GM12801 (cell line): ENCODE measurements around the gene KIAA1210.

Experiments used
- CTCF ChIP-seq: IDR thresholded peaks from one replicate; pipeline ENCODE4 v1.5.1; 2011; ENCODE audit warnings: control low read depth; ENCODE audit not compliant: insufficient read length; ENCODE audit errors: extremely low read depth

Gene KIAA1210

DNA sequence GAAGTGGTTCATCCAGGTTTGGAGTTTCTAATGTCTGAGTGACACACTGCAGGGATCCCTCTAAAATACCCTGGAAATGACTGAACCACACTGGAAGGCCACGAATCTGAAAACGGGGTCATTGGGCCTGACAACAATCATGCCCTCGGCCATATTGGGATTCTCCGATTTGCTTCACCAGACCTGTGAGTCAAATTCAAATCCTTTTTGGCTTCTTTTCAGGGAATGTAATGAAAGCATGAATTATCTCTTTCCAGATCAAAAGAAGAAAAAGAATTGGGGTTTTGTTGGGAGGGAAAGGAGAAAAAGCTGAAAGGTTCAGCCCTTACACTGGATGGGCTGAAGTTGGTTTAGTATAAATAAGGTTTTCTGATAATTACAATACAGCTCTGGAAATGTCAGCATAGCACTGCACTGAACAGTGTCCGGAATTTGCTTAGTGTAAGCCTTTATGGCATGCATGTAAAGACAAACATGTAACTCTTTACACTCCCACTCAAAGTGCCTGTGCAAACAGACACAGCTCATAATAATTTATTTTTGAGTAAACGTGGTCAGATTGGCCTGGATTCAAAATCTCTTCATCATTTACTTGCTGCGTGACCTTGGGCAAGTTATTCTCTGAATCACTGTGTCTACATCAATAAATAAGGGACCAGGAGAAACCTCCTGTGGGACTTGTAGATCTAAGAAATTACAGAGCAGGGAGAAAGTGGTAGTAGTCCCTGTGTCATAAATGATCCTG is 33.4 kb downstream of the KIAA1210 start:
- no peak for TF ChIP-seq CTCF

- no peak for TF ChIP-seq CTCF
Measured at GRCh38 chrX:119090627-119091026, 37.0 kb downstream of the KIAA1210 start.

DNA sequence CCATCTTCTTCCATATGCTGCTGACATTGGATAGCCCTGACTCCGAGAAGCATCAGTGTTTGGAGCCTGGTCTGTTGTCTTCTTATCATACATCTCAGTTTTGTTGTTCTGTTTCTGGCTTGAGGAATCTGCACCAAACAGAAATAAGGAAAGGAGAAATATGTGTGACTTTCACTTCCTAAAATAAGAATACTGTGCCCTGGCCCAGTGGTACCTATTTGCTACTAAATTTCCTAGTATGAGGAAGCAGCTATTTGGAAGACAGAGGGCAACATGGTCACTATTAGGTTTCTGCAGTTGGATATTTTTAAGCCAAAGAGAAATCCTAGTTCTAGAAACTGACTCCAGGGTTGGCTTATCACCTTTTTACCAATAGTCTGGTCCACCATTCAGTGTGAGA is 38.0 kb downstream of the KIAA1210 start:
- TF ChIP-seq CTCF, result no peak

GRCh38 chrX:119087121-119087520 is 40.5 kb downstream of the KIAA1210 start:
- TF ChIP-seq CTCF, result no peak

DNA sequence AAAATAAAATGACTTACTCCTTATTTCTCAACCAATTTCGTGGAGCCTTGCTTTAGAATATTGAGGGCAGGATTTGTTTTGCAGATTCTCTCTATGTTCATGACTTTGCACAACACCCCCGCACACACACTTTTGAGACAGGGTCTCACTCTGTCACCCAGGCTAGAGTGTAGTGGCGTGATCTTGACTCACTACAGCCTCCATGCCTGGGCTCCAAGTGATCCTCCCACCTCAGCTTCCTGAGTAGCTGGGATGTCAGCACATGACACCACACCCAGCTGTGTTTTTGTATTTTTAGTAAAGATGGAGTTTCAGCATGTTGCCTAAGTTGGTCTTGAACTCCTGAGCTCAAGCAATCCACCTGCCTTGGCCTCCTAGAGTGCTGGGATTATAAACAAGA is 42.8 kb downstream of the KIAA1210 start:
- no peak for TF ChIP-seq CTCF

GRCh38 chrX:119082278-119082677 is 45.3 kb downstream of the KIAA1210 start:
- TF ChIP-seq CTCF, result no peak

DNA sequence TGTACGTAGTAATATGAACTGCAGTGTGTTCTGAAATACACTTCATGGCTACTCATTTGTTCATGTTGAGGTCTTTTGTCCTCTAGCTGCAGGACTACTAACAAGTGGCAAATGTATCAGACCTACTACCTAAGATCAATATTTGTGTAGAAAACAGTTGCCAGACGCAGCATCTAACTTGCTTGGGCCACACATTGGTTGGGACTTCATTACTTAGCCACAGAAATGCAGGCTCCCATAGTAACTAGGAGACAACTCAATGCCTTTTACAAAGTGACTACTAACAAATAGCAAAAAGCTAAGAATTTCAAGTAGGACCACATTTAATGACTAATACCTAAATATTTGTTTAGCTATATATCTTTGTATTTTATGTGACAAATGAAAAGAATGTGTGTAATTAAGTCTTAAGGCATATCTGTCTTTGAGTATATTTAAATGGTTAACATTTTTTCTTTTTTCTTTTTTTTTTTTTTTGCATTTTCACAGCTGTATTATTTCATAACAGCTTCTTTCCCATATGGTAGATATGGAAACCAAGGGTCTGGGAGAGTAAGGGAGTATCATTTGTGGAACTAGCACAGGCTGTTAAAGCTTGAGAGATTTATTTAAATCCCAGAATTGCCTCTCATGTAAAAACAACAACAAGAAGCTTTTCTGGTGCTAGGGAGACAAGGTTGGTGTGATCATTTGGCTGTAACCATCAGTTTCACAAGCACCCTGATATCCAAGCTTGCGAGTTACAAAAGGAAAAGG is 52.2 kb downstream of the KIAA1210 start:
- TF ChIP-seq CTCF, result no peak
